ENCODE results near the gene ELAVL1.
A peak's percentile ranks its signal among the peaks of the same experiment; 100 is the strongest.
"Not testable (repeated sequence)": the region's sequence is repeated elsewhere in the genome, so short reads cannot be mapped to it uniquely, and the experiment has no call there.

The ELAVL1 gene

GRCh38 chr19:7921302-7921966, 84.0 kb downstream of the ELAVL1 start:
- TF ChIP-seq CTCF (IDR thresholded peaks at IDR 0.05; ENCODE audit: borderline replicate concordance, control extremely low read depth, extremely low read depth, insufficient read depth, missing control alignments) = no peak
- no peak for DNase-seq (ENCODE audit: low spot score)
- in situ Hi-C loops (cut with MboI; ENCODE audit: low sequenced_read_pairs, unreplicated experiment) = no loop called here

- in situ Hi-C loops (cut with MboI; ENCODE audit: low sequenced_read_pairs, unreplicated experiment) = no loop called here
- TF ChIP-seq CTCF (IDR thresholded peaks at IDR 0.05; ENCODE audit: borderline replicate concordance, control extremely low read depth, extremely low read depth, insufficient read depth, missing control alignments) = no peak
- peak; percentile 98 for DNase-seq (ENCODE audit: low spot score)
These were observed 84.7 kb downstream of the ELAVL1 start for GRCh38 chr19:7920519-7921301.

- DNase-seq (ENCODE audit: low spot score) = peak; percentile 93
- in situ Hi-C loops (cut with MboI; ENCODE audit: low sequenced_read_pairs, unreplicated experiment) = no loop called here
These were observed 85.6 kb downstream of the ELAVL1 start, which contains the start of gene SNAPC2 for GRCh38 chr19:7919610-7920518. TSS of gene SNAPC2 (plus strand) at chr19:7920338. CDS start at chr19:7920367, 29 bp downstream.

GRCh38 chr19:7918615-7919421, 86.6 kb downstream of the ELAVL1 start:
- no peak for DNase-seq (ENCODE audit: low spot score)
- in situ Hi-C loops (cut with MboI; ENCODE audit: low sequenced_read_pairs, unreplicated experiment) = no loop called here
- TF ChIP-seq CTCF (IDR thresholded peaks at IDR 0.05; ENCODE audit: borderline replicate concordance, control extremely low read depth, extremely low read depth, insufficient read depth, missing control alignments) = no peak

More at GRCh38 chr19:7919610-7920518, 85.6 kb downstream of the ELAVL1 start, which contains the start of gene SNAPC2:
- no peak for TF ChIP-seq CTCF (IDR thresholded peaks at IDR 0.05; ENCODE audit: borderline replicate concordance, control extremely low read depth, extremely low read depth, insufficient read depth, missing control alignments)

GRCh38 chr19:7918062-7918614, 87.3 kb downstream of the ELAVL1 start:
- DNase-seq (ENCODE audit: low spot score); in situ Hi-C loops (cut with MboI; ENCODE audit: low sequenced_read_pairs, unreplicated experiment): not testable (repeated sequence)

GRCh38 chr19:7917267-7918061, 88.0 kb downstream of the ELAVL1 start:
- in situ Hi-C loops (cut with MboI; ENCODE audit: low sequenced_read_pairs, unreplicated experiment) = no loop called here
- peak; percentile 38 for TF ChIP-seq CTCF (IDR thresholded peaks at IDR 0.05; ENCODE audit: borderline replicate concordance, control extremely low read depth, extremely low read depth, insufficient read depth, missing control alignments)
- DNase-seq (ENCODE audit: low spot score) = peak; percentile 75
